Kidney capillary endothelial cell (primary cell): ENCODE results near the gene SNX10.

ENCODE experiments used
- DNase-seq: peaks from one replicate; pipeline ENCODE4 v3.0.0-alpha.2; 2018; ENCODE audit warnings: low spot score

SNX10 gene

GRCh38 chr7:26404189-26404996, 112.7 kb downstream of the SNX10 start:
- DNase-seq = no peak

GRCh38 chr7:26406433-26406832, 114.8 kb downstream of the SNX10 start:
- DNase-seq = no peak

GRCh38 chr7:26409661-26410547, 118.2 kb downstream of the SNX10 start:
- no peak for DNase-seq

GRCh38 chr7:26413007-26413691, 121.5 kb downstream of the SNX10 start:
- DNase-seq = no peak

- DNase-seq = no peak
Observed at GRCh38 chr7:26416004-26416403, 124.3 kb downstream of the SNX10 start.

GRCh38 chr7:26417911-26418413, 126.3 kb downstream of the SNX10 start:
- DNase-seq = peak; percentile 78

GRCh38 chr7:26419198-26419597, 127.5 kb downstream of the SNX10 start:
- no peak for DNase-seq

- DNase-seq = no peak
Observed at GRCh38 chr7:26420422-26421019, 128.9 kb downstream of the SNX10 start.

- DNase-seq = no peak
Observed at GRCh38 chr7:26422761-26423160, 131.1 kb downstream of the SNX10 start.

- no peak for DNase-seq
Observed at GRCh38 chr7:26423436-26423835, 131.8 kb downstream of the SNX10 start.
